GM18505 (cell line): ENCODE results near the gene SECISBP2.
"Not testable (repeated sequence)": the region's sequence is repeated elsewhere in the genome, so short reads cannot be mapped to it uniquely, and the experiment has no call there.

ENCODE experiments used
- ATAC-seq: cut with Tn5 transposase; IDR thresholded peaks from one replicate; pipeline ENCODE4 v1.9.1; 2021; ENCODE audit not compliant: unreplicated experiment
- POLR2A ChIP-seq: IDR thresholded peaks from 4 replicates; pipeline ENCODE4 v1.6.1; 2011; ENCODE audit warnings: borderline replicate concordance; ENCODE audit not compliant: insufficient read depth, insufficient read length; ENCODE audit errors: extremely low read depth

Gene SECISBP2

GRCh38 chr9:89314955-89315354, 3.3 kb upstream of the SECISBP2 start:
- ATAC-seq = no peak
- no peak for TF ChIP-seq POLR2A

GRCh38 chr9:89315482-89315881, 2.8 kb upstream of the SECISBP2 start:
- TF ChIP-seq POLR2A = no peak
- no peak for ATAC-seq

- TF ChIP-seq POLR2A = no peak
- ATAC-seq = no peak
These were observed 1.0 kb upstream of the SECISBP2 start for GRCh38 chr9:89317282-89317681.

- no peak for TF ChIP-seq POLR2A
- ATAC-seq = no peak
These were observed 960 bp downstream of the SECISBP2 start for GRCh38 chr9:89319015-89319905.

GRCh38 chr9:89323390-89323789, 5.1 kb downstream of the SECISBP2 start:
- ATAC-seq = no peak
- no peak for TF ChIP-seq POLR2A

- ATAC-seq = no peak
- no peak for TF ChIP-seq POLR2A
These were observed 7.4 kb downstream of the SECISBP2 start for GRCh38 chr9:89325733-89326132.

- TF ChIP-seq POLR2A = no peak
- ATAC-seq = no peak
These were observed 9.8 kb downstream of the SECISBP2 start for GRCh38 chr9:89328064-89328463.

- ATAC-seq = no peak
- TF ChIP-seq POLR2A = no peak
These were observed 11.6 kb downstream of the SECISBP2 start for GRCh38 chr9:89329917-89330316.

- TF ChIP-seq POLR2A = no peak
- ATAC-seq = no peak
These were observed 12.2 kb downstream of the SECISBP2 start for GRCh38 chr9:89330513-89330912.

GRCh38 chr9:89339807-89340206, 21.5 kb downstream of the SECISBP2 start:
- no peak for TF ChIP-seq POLR2A
- ATAC-seq = no peak

GRCh38 chr9:89340332-89340731, 22.0 kb downstream of the SECISBP2 start:
- no peak for ATAC-seq
- no peak for TF ChIP-seq POLR2A

GRCh38 chr9:89342213-89342612, 23.9 kb downstream of the SECISBP2 start:
- no peak for ATAC-seq
- TF ChIP-seq POLR2A = no peak

- no peak for TF ChIP-seq POLR2A
- ATAC-seq = no peak
These were observed 24.6 kb downstream of the SECISBP2 start for GRCh38 chr9:89342948-89343347.

- not testable (repeated sequence) for ATAC-seq
These were observed 25.5 kb downstream of the SECISBP2 start for GRCh38 chr9:89343812-89344211.
